SK-N-MC (cell line): ENCODE data around the gene HEATR1.

Experiments used
- EZH2 ChIP-seq: fragments of 200-600 bp; sonication (generic); IDR thresholded peaks from one replicate; pipeline ENCODE4 v1.6.1; 2017; ENCODE audit warnings: antibody characterized with exemption
- POLR2AphosphoS5 ChIP-seq: IDR thresholded peaks from 2 replicates; pipeline ENCODE4 v1.6.1; 2012; ENCODE audit warnings: mild to moderate bottlenecking, low read depth, low read length, borderline replicate concordance

GRCh38 chr1:236561976-236562375, 42.3 kb downstream of the HEATR1 start:
- no peak for TF ChIP-seq POLR2AphosphoS5
- TF ChIP-seq EZH2: no peak
